Neural progenitor cell (in vitro differentiated cells): Measurements from ENCODE around the gene ATF5.

Experiments
- EZH2 ChIP-seq: fragments of 200-600 bp; sonication (generic); IDR thresholded peaks from 2 replicates; pipeline ENCODE4 v1.6.1; 2017; ENCODE audit warnings: antibody characterized with exemption, mild to moderate bottlenecking, moderate library complexity
- TF ChIP-seq, protein P1 (sequence below): fragments of 200-600 bp; sonication (generic); IDR thresholded peaks from 2 replicates; pipeline ENCODE4 v1.5.1; 2017; ENCODE audit warnings: antibody characterized with exemption, mild to moderate bottlenecking

DNA sequence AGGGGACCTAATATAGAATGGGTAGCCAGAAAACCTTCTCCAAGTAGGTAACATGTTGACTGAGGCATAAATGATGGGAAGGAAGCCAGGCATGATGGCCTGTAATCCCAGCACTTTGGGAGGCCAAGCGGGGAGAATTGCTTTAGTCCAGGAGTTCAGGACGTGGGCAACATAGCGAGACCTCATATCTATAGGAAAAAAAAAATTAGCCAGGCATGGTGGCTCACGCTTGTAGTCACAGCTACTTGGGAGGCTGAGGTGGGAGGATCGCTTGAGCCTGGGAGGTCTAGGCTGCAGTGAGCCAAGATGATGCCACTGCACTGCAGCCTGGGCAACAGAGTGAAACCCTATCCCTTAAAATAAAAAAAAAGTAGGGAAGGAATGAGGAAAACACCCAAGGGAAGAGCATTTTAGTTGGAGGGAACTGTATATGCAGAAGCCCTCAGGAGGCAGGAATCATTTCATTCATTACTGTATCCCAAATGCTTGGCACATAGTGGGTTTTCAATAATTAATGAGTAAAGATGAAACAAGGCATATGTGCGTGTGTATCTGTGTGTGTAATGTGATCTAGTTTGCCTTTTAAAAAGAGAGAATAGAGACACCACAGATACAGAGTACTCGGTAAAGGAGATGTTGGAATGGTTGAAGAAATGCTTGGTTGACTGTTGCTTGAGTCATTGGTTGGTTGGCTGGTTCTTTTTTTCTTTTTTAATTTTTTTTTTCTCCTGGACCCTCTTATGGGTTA lies 2.5 kb downstream of the ATF5 start:
- TF ChIP-seq EZH2 = no peak
- TF ChIP-seq, protein P1, sequence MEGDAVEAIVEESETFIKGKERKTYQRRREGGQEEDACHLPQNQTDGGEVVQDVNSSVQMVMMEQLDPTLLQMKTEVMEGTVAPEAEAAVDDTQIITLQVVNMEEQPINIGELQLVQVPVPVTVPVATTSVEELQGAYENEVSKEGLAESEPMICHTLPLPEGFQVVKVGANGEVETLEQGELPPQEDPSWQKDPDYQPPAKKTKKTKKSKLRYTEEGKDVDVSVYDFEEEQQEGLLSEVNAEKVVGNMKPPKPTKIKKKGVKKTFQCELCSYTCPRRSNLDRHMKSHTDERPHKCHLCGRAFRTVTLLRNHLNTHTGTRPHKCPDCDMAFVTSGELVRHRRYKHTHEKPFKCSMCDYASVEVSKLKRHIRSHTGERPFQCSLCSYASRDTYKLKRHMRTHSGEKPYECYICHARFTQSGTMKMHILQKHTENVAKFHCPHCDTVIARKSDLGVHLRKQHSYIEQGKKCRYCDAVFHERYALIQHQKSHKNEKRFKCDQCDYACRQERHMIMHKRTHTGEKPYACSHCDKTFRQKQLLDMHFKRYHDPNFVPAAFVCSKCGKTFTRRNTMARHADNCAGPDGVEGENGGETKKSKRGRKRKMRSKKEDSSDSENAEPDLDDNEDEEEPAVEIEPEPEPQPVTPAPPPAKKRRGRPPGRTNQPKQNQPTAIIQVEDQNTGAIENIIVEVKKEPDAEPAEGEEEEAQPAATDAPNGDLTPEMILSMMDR = no peak
